ENCODE data around the gene CLECL1.
"Not testable (repeated sequence)": the region's sequence is repeated elsewhere in the genome, so short reads cannot be mapped to it uniquely, and the experiment has no call there.

Gene CLECL1

GRCh38 chr12:9751204-9752144 is 18.6 kb upstream of the CLECL1 start:
- no peaks in the 10 kb centered on the region for H3K36me3 ChIP-seq (ENCODE audit: control insufficient read depth, insufficient read depth, low read length)
- no peaks in the 10 kb centered on the region for H3K4me1 ChIP-seq (ENCODE audit: control insufficient read depth, insufficient read depth, low read length, poor library complexity, severe bottlenecking)
- H3K27ac ChIP-seq (ENCODE audit: low read depth, low read length, severe bottlenecking): no peak overlapping the region
- 92 to 96% methylated on average over 3 to 4 of the region's 9 CpGs for WGBS, 2 experiments (ENCODE audit: insufficient coverage in 2 of 2)
- no peaks in the 10 kb centered on the region for H3K9me3 ChIP-seq (ENCODE audit: control insufficient read depth, low read length)
- no peak overlapping the region for H3K4me3 ChIP-seq (ENCODE audit: extremely low read depth, insufficient read depth, low read length, poor library complexity, severe bottlenecking)

- Histone ChIP-seq H3K9me3 (ENCODE audit: control insufficient read depth, low read length) (no peaks in the 10 kb centered on the region), H3K4me1 (ENCODE audit: control insufficient read depth, insufficient read depth, low read length, poor library complexity, severe bottlenecking) (no peaks in the 10 kb centered on the region), H3K4me3 (ENCODE audit: extremely low read depth, insufficient read depth, low read length, poor library complexity, severe bottlenecking) (no peak overlapping the region), H3K36me3 (ENCODE audit: control insufficient read depth, insufficient read depth, low read length) (no peaks in the 10 kb centered on the region), H3K27ac (ENCODE audit: low read depth, low read length, severe bottlenecking) (no peak overlapping the region)
- 4 to 20% methylated on average over 1 to 7 of the region's 20 CpGs for WGBS, 2 experiments (ENCODE audit: insufficient coverage in 2 of 2)
Measured at GRCh38 chr12:9750276-9751203, 17.6 kb upstream of the CLECL1 start.

- no peak overlapping the region for H3K27ac ChIP-seq (ENCODE audit: low read depth, low read length, severe bottlenecking)
- no peaks in the 10 kb centered on the region for H3K9me3 ChIP-seq (ENCODE audit: control insufficient read depth, low read length)
- H3K36me3 ChIP-seq (ENCODE audit: control insufficient read depth, insufficient read depth, low read length): no peaks in the 10 kb centered on the region
- no CpG with 5 or more reads among the region's 1 CpG for WGBS, 2 experiments (ENCODE audit: insufficient coverage in 2 of 2)
- no peak overlapping the region for H3K4me3 ChIP-seq (ENCODE audit: extremely low read depth, insufficient read depth, low read length, poor library complexity, severe bottlenecking)
- H3K4me1 ChIP-seq (ENCODE audit: control insufficient read depth, insufficient read depth, low read length, poor library complexity, severe bottlenecking): no peaks in the 10 kb centered on the region
Measured at GRCh38 chr12:9749640-9750039, 16.7 kb upstream of the CLECL1 start.

- no peaks in the 10 kb centered on the region for H3K36me3 ChIP-seq (ENCODE audit: control insufficient read depth, insufficient read depth, low read length)
- peak overlapping the region; percentile 23 for H3K27ac ChIP-seq (ENCODE audit: low read depth, low read length, severe bottlenecking)
- WGBS, 2 experiments (ENCODE audit: insufficient coverage in 2 of 2): 80 to 100% methylated on average over 1 of the region's 3 CpGs
- no peaks in the 10 kb centered on the region for H3K4me1 ChIP-seq (ENCODE audit: control insufficient read depth, insufficient read depth, low read length, poor library complexity, severe bottlenecking)
- no peak overlapping the region for H3K4me3 ChIP-seq (ENCODE audit: extremely low read depth, insufficient read depth, low read length, poor library complexity, severe bottlenecking)
- no peaks in the 10 kb centered on the region for H3K9me3 ChIP-seq (ENCODE audit: control insufficient read depth, low read length)
Measured at GRCh38 chr12:9745199-9745598, 12.3 kb upstream of the CLECL1 start.

GRCh38 chr12:9742661-9743060 is 9.8 kb upstream of the CLECL1 start:
- Histone ChIP-seq H3K9me3 (ENCODE audit: control insufficient read depth, low read length) (no peaks in the 10 kb centered on the region), H3K27ac (ENCODE audit: low read depth, low read length, severe bottlenecking) (no peak overlapping the region), H3K4me3 (ENCODE audit: extremely low read depth, insufficient read depth, low read length, poor library complexity, severe bottlenecking) (no peak overlapping the region), H3K36me3 (ENCODE audit: control insufficient read depth, insufficient read depth, low read length) (no peaks in the 10 kb centered on the region), H3K4me1 (ENCODE audit: control insufficient read depth, insufficient read depth, low read length, poor library complexity, severe bottlenecking) (no peaks in the 10 kb centered on the region)
- 80 to 91% methylated on average over 4 of the region's 5 CpGs for whole genome bisulfite sequencing, 2 experiments (ENCODE audit: insufficient coverage in 2 of 2)

GRCh38 chr12:9741726-9742125 is 8.8 kb upstream of the CLECL1 start:
- no CpG with 5 or more reads among the region's 4 CpGs for WGBS, 2 experiments (ENCODE audit: insufficient coverage in 2 of 2)
- no peaks in the 10 kb centered on the region for H3K9me3 ChIP-seq (ENCODE audit: control insufficient read depth, low read length)
- no peaks in the 10 kb centered on the region for H3K4me1 ChIP-seq (ENCODE audit: control insufficient read depth, insufficient read depth, low read length, poor library complexity, severe bottlenecking)
- no peaks in the 10 kb centered on the region for H3K36me3 ChIP-seq (ENCODE audit: control insufficient read depth, insufficient read depth, low read length)
- no peak overlapping the region for H3K27ac ChIP-seq (ENCODE audit: low read depth, low read length, severe bottlenecking)
- no peak overlapping the region for H3K4me3 ChIP-seq (ENCODE audit: extremely low read depth, insufficient read depth, low read length, poor library complexity, severe bottlenecking)

- no peaks in the 10 kb centered on the region for H3K4me1 ChIP-seq (ENCODE audit: control insufficient read depth, insufficient read depth, low read length, poor library complexity, severe bottlenecking)
- H3K27ac ChIP-seq (ENCODE audit: low read depth, low read length, severe bottlenecking): no peak overlapping the region
- no peaks in the 10 kb centered on the region for H3K36me3 ChIP-seq (ENCODE audit: control insufficient read depth, insufficient read depth, low read length)
- 93 to 96% methylated on average over 4 to 5 of the region's 7 CpGs for WGBS, 2 experiments (ENCODE audit: insufficient coverage in 2 of 2)
- H3K9me3 ChIP-seq (ENCODE audit: control insufficient read depth, low read length): no peaks in the 10 kb centered on the region
- H3K4me3 ChIP-seq (ENCODE audit: extremely low read depth, insufficient read depth, low read length, poor library complexity, severe bottlenecking): no peak overlapping the region
Measured at GRCh38 chr12:9740106-9740750, 7.3 kb upstream of the CLECL1 start.

GRCh38 chr12:9739404-9740105 is 6.7 kb upstream of the CLECL1 start:
- 97 to 98% methylated on average over 19 to 40 of the region's 54 CpGs for WGBS, 2 experiments (ENCODE audit: insufficient coverage in 2 of 2)
- not testable (repeated sequence) for H3K36me3 ChIP-seq (ENCODE audit: control insufficient read depth, insufficient read depth, low read length); H3K9me3 ChIP-seq (ENCODE audit: control insufficient read depth, low read length); H3K4me3 ChIP-seq (ENCODE audit: extremely low read depth, insufficient read depth, low read length, poor library complexity, severe bottlenecking); H3K27ac ChIP-seq (ENCODE audit: low read depth, low read length, severe bottlenecking); H3K4me1 ChIP-seq (ENCODE audit: control insufficient read depth, insufficient read depth, low read length, poor library complexity, severe bottlenecking)

- H3K4me3 ChIP-seq (ENCODE audit: extremely low read depth, insufficient read depth, low read length, poor library complexity, severe bottlenecking); H3K9me3 ChIP-seq (ENCODE audit: control insufficient read depth, low read length); H3K4me1 ChIP-seq (ENCODE audit: control insufficient read depth, insufficient read depth, low read length, poor library complexity, severe bottlenecking); H3K27ac ChIP-seq (ENCODE audit: low read depth, low read length, severe bottlenecking); H3K36me3 ChIP-seq (ENCODE audit: control insufficient read depth, insufficient read depth, low read length): not testable (repeated sequence)
- WGBS, 2 experiments (ENCODE audit: insufficient coverage in 2 of 2): 85 to 89% methylated on average over 10 to 13 of the region's 14 CpGs
Measured at GRCh38 chr12:9738905-9739304, 6.0 kb upstream of the CLECL1 start.

Measured in mesodermal cell (in vitro differentiated cells).